ENCODE measurements around the gene CD2BP2.
A peak's percentile ranks its signal among the peaks of the same experiment; 100 is the strongest.
"Not testable (repeated sequence)": the region's sequence is repeated elsewhere in the genome, so short reads cannot be mapped to it uniquely, and the experiment has no call there.

Gene CD2BP2

GRCh38 chr16:30342751-30343490 lies 12.2 kb downstream of the CD2BP2 start:
- DNase-seq (ENCODE audit: low read depth in 2 of 2) = no peak

GRCh38 chr16:30341971-30342370 lies 13.1 kb downstream of the CD2BP2 start:
- not testable (repeated sequence) for DNase-seq (ENCODE audit: low read depth in 2 of 2)

- DNase-seq (ENCODE audit: low read depth in 2 of 2) = no peak
These were observed 14.5 kb downstream of the CD2BP2 start for GRCh38 chr16:30340621-30341020.

- not testable (repeated sequence) for DNase-seq (ENCODE audit: low read depth in 2 of 2)
These were observed 16.4 kb downstream of the CD2BP2 start for GRCh38 chr16:30338715-30339114.

GRCh38 chr16:30337964-30338357 lies 17.1 kb downstream of the CD2BP2 start:
- not testable (repeated sequence) for DNase-seq (ENCODE audit: low read depth in 2 of 2)

GRCh38 chr16:30335598-30336474 lies 19.3 kb downstream of the CD2BP2 start:
- no peak for DNase-seq (ENCODE audit: low read depth in 2 of 2)

GRCh38 chr16:30335028-30335597 lies 20.0 kb downstream of the CD2BP2 start:
- peak; percentile 61 to 64 for DNase-seq (ENCODE audit: low read depth in 2 of 2)

GRCh38 chr16:30334473-30334989 lies 20.6 kb downstream of the CD2BP2 start:
- DNase-seq (ENCODE audit: low read depth in 2 of 2) = peak; percentile 66

- not testable (repeated sequence) for DNase-seq (ENCODE audit: low read depth in 2 of 2)
These were observed 30.9 kb downstream of the CD2BP2 start for GRCh38 chr16:30324220-30324619.

GRCh38 chr16:30318647-30319046 lies 36.5 kb downstream of the CD2BP2 start:
- DNase-seq (ENCODE audit: low read depth in 2 of 2) = not testable (repeated sequence)

GRCh38 chr16:30310937-30311336 lies 44.2 kb downstream of the CD2BP2 start:
- not testable (repeated sequence) for DNase-seq (ENCODE audit: low read depth in 2 of 2)

- DNase-seq (ENCODE audit: low read depth in 2 of 2) = not testable (repeated sequence)
These were observed 45.9 kb downstream of the CD2BP2 start for GRCh38 chr16:30309255-30309654.
